HG02970 (cell line): ENCODE results near the gene OR51B4.
A peak's percentile ranks its signal among the peaks of the same experiment; 100 is the strongest.
"Not testable (repeated sequence)": the region's sequence is repeated elsewhere in the genome, so short reads cannot be mapped to it uniquely, and the experiment has no call there.

Experiments
- ATAC-seq: cut with Tn5 transposase; IDR thresholded peaks from one replicate; pipeline ENCODE4 v1.9.1; 2021; ENCODE audit warnings: mild to moderate bottlenecking, moderate library complexity, moderate number of reproducible peaks; ENCODE audit not compliant: unreplicated experiment, low FRiP score

Gene OR51B4

GRCh38 chr11:5301846-5302245 is at the start of gene OR51B4:
Gene OR51B4, minus strand, starts transcription at chr11:5301946. Its CDS starts 0 bp downstream, at chr11:5301946.
- ATAC-seq = no peak

GRCh38 chr11:5351208-5351607 is 49.5 kb upstream of the OR51B4 start, which contains the start of gene OR51B6:
Gene OR51B6, plus strand, starts transcription at chr11:5351508. Its CDS starts 0 bp downstream, at chr11:5351508.
- no peak for ATAC-seq

- no peak for ATAC-seq
These were observed 47.8 kb upstream of the OR51B4 start for GRCh38 chr11:5349550-5349949.

GRCh38 chr11:5348551-5349194 is 46.9 kb upstream of the OR51B4 start:
- no peak for ATAC-seq

- no peak for ATAC-seq
These were observed 44.1 kb upstream of the OR51B4 start for GRCh38 chr11:5345831-5346230.

- no peak for ATAC-seq
These were observed 42.0 kb upstream of the OR51B4 start, which contains the start of gene OR51B5 for GRCh38 chr11:5343474-5344335. Gene OR51B5, minus strand, starts transcription at chr11:5343524. Its CDS starts 0 bp downstream, at chr11:5343524.

GRCh38 chr11:5339771-5340322 is 38.1 kb upstream of the OR51B4 start:
- peak; percentile 81 for ATAC-seq

GRCh38 chr11:5337253-5337652 is 35.5 kb upstream of the OR51B4 start:
- ATAC-seq = not testable (repeated sequence)

GRCh38 chr11:5336331-5336730 is 34.6 kb upstream of the OR51B4 start:
- no peak for ATAC-seq

GRCh38 chr11:5335170-5335569 is 33.4 kb upstream of the OR51B4 start:
- ATAC-seq = no peak

- no peak for ATAC-seq
These were observed 22.5 kb upstream of the OR51B4 start, which contains the start of gene OR51B2 for GRCh38 chr11:5324197-5324596. Gene OR51B2, minus strand, starts transcription at chr11:5324297. Its CDS starts 0 bp downstream, at chr11:5324297.

GRCh38 chr11:5317292-5317691 is 15.5 kb upstream of the OR51B4 start:
- ATAC-seq = no peak

- ATAC-seq = not testable (repeated sequence)
These were observed 11.7 kb upstream of the OR51B4 start for GRCh38 chr11:5313326-5314023.

- ATAC-seq = no peak
These were observed 8.7 kb upstream of the OR51B4 start for GRCh38 chr11:5310423-5310822.

- ATAC-seq = no peak
These were observed 5.7 kb upstream of the OR51B4 start for GRCh38 chr11:5307256-5308019.

GRCh38 chr11:5304046-5304445 is 2.3 kb upstream of the OR51B4 start:
- no peak for ATAC-seq

GRCh38 chr11:5303626-5304025 is 1.9 kb upstream of the OR51B4 start:
- ATAC-seq = no peak

GRCh38 chr11:5300251-5300650 is 1.5 kb downstream of the OR51B4 start:
- ATAC-seq = no peak

- no peak for ATAC-seq
These were observed 3.3 kb downstream of the OR51B4 start for GRCh38 chr11:5298451-5298850.
